Transverse colon (tissue), 4 donors: ENCODE data around the gene EML4. TPM values are rescaled to one million over a fixed set of nuclear protein-coding genes. Genes with fewer than 3 reads are reported as not detected.

Experiments
- DNase-seq: peaks from one replicate; pipeline ENCODE4 v3.0.0-alpha.2; 2019
- H3K27ac ChIP-seq, 4 donors: fragments of 200-600 bp; sonication (generic); 2 replicates each; pipeline ENCODE4 v1.5.1; 2016 to 2018; ENCODE audit warnings: inconsistent platforms in 4 of 4
- H3K27me3 ChIP-seq: fragments of 200-600 bp; sonication (generic); 2 replicates; pipeline ENCODE4 v1.5.1; 2017; ENCODE audit warnings: inconsistent platforms
- H3K36me3 ChIP-seq, 4 donors: fragments of 200-600 bp; sonication (generic); 2 replicates each; pipeline ENCODE4 v1.5.1; 2017 to 2019; ENCODE audit warnings: inconsistent platforms in 4 of 4
- H3K4me1 ChIP-seq, 4 donors: fragments of 200-600 bp; sonication (generic); 2 replicates each; pipeline ENCODE4 v1.5.1; 2017 to 2020; ENCODE audit warnings: inconsistent platforms in 4 of 4
- H3K4me3 ChIP-seq, 4 donors: fragments of 200-600 bp; sonication (generic); 1 replicate in 1 of 4; 2 replicates in 3 of 4; pipeline versions ENCODE4 v1.5.1 to v1.6.1; 2017 to 2019; ENCODE audit warnings: inconsistent platforms in 4 of 4
- H3K9me3 ChIP-seq, 2 donors: fragments of 200-600 bp; sonication (generic); 2 replicates each; pipeline ENCODE4 v1.5.1; 2017 to 2019; ENCODE audit warnings: inconsistent platforms in 2 of 2
- CTCF ChIP-seq, 5 experiments: fragments of 200-600 bp in 3 of 5; fragments of 450-650 bp in 2 of 5; sonication (generic) in 3 of 5; IDR thresholded peaks; 1 replicate in 2 of 5; 2 replicates in 3 of 5; pipeline ENCODE4 v1.5.1; 2016 to 2017; ENCODE audit warnings: antibody characterized with exemption in 5 of 5, inconsistent platforms in 3 of 5, mild to moderate bottlenecking in 2 of 5, moderate library complexity in 1 of 5
- EP300 ChIP-seq: sonication (generic); formaldehyde crosslinking; IDR thresholded peaks from one replicate; pipeline ENCODE4 v1.6.1; 2017; ENCODE audit warnings: antibody characterized with exemption, low read depth
- POLR2A ChIP-seq: fragments of 450-650 bp; IDR thresholded peaks from one replicate; pipeline ENCODE4 v1.6.1; 2016; ENCODE audit warnings: antibody characterized with exemption, mild to moderate bottlenecking, moderate library complexity
- POLR2AphosphoS5 ChIP-seq, 3 donors: sonication (generic); formaldehyde crosslinking; IDR thresholded peaks; one replicate each; pipeline ENCODE4 v1.6.1; 2016; ENCODE audit warnings: antibody characterized with exemption in 3 of 3
- WGBS, 2 donors: methylation state at CpG; one replicate each; pipeline ENCODE4 v1.1.5; 2018; ENCODE audit warnings: low coverage in 1 of 2; 5-methylcytosine and 5-hydroxymethylcytosine counted together
- in situ Hi-C, 4 donors: fragments of 200-750 bp; cut with MboI; loops; one replicate each; pipeline versions ENCODE4 v1.15.0 to v1.15.1; 2017; ENCODE audit warnings: low sequenced_read_pairs in 3 of 4, low pct_ligation_motif_present in 1 of 4, low pct_unique_long_range_greater_than_20kb in 1 of 4
- intact Hi-C: fragments of 100-400 bp; cut with DNase I; formaldehyde crosslinking; loops from one replicate; pipeline ENCODE4 v1.15.1; 2023; ENCODE audit warnings: low total_unique reads
- total RNA-seq, 4 donors: library from RNA; depleted of rRNA; stranded (reverse); fragments of >200 nt; gene quantifications; one replicate each; pipeline ENCODE4 v1.1.0, GENCODE V29; 2016

Gene EML4
- total RNA-seq, 4 donors from 2014 or later: 49.7 to 91.5 (median 67.5) TPM

- in situ Hi-C loops: no loop called here
- no peak for DNase-seq
- no peak overlapping the region for H3K4me3 ChIP-seq
- TF ChIP-seq POLR2A: no peak
- no peak for TF ChIP-seq POLR2AphosphoS5 (IDR thresholded peaks at IDR 0.05)
- TF ChIP-seq CTCF (IDR thresholded peaks at IDR 0.05): no peak
- no peak for TF ChIP-seq EP300
- WGBS, 2 donors: 91 to 94% methylated on average over 2 to 3 of the region's 3 CpGs
- intact Hi-C loops: no loop called here
- H3K9me3 ChIP-seq: no peaks in the 10 kb centered on the region
- peaks cover 0 to 50% (median 7%) of the 10 kb centered on the region in 4 donors for H3K4me1 ChIP-seq
- no peak overlapping the region for H3K27ac ChIP-seq
- no peaks in the 10 kb centered on the region for H3K27me3 ChIP-seq
- peaks cover 0 to 1% (median 0%) of the 10 kb centered on the region in 4 donors for H3K36me3 ChIP-seq
Observed at GRCh38 chr2:42184346-42184745, 15.2 kb downstream of the EML4 start.

- Histone ChIP-seq H3K4me1 (peaks cover 4 to 50% (median 7%) of the 10 kb centered on the region in 4 donors), H3K27ac (no peak overlapping the region), H3K9me3 (no peaks in the 10 kb centered on the region), H3K36me3 (peaks cover 0 to 1% (median 0%) of the 10 kb centered on the region in 4 donors), H3K4me3 (no peak overlapping the region), H3K27me3 (no peaks in the 10 kb centered on the region)
- no peak for TF ChIP-seq CTCF (IDR thresholded peaks at IDR 0.05)
- no peak for TF ChIP-seq EP300
- no peak for TF ChIP-seq POLR2A
- no peak for TF ChIP-seq POLR2AphosphoS5 (IDR thresholded peaks at IDR 0.05)
- DNase-seq: no peak
- in situ Hi-C loops: no loop called here
- intact Hi-C loops: no loop called here
- WGBS, 2 donors: 79 to 80% methylated on average over 5 of the region's 5 CpGs
Observed at GRCh38 chr2:42185220-42185921, 16.2 kb downstream of the EML4 start.

- no peaks in the 10 kb centered on the region for H3K27me3 ChIP-seq
- no peak for DNase-seq
- WGBS, 2 donors: 67 to 80% methylated on average over 1 of the region's 1 CpG
- in situ Hi-C loops: no loop called here
- H3K4me3 ChIP-seq: no peak overlapping the region
- no peak for TF ChIP-seq CTCF (IDR thresholded peaks at IDR 0.05)
- H3K27ac ChIP-seq: no peak overlapping the region
- H3K4me1 ChIP-seq: peaks cover 4 to 55% (median 16%) of the 10 kb centered on the region in 4 donors
- intact Hi-C loops: no loop called here
- no peaks in the 10 kb centered on the region for H3K9me3 ChIP-seq
- H3K36me3 ChIP-seq: peaks cover 0 to 1% (median 0%) of the 10 kb centered on the region in 4 donors
Observed at GRCh38 chr2:42186366-42186765, 17.2 kb downstream of the EML4 start.

GRCh38 chr2:42186945-42187632, 17.9 kb downstream of the EML4 start:
- WGBS, 2 donors: 97 to 98% methylated on average over 7 to 8 of the region's 8 CpGs
- DNase-seq: no peak
- Histone ChIP-seq H3K27ac (no peak overlapping the region), H3K4me1 (peaks cover 4 to 62% (median 20%) of the 10 kb centered on the region in 4 donors), H3K9me3 (no peaks in the 10 kb centered on the region), H3K36me3 (peaks cover 0 to 1% (median 0%) of the 10 kb centered on the region in 4 donors), H3K27me3 (no peaks in the 10 kb centered on the region), H3K4me3 (no peak overlapping the region)
- TF ChIP-seq EP300 (no peak), POLR2AphosphoS5 (IDR thresholded peaks at IDR 0.05) (no peak), CTCF (IDR thresholded peaks at IDR 0.05) (no peak), POLR2A (no peak)
- intact Hi-C loops (no loop called here), in situ Hi-C loops (no loop called here)
